Measurements from ENCODE around the gene DNAJC11.

DNA sequence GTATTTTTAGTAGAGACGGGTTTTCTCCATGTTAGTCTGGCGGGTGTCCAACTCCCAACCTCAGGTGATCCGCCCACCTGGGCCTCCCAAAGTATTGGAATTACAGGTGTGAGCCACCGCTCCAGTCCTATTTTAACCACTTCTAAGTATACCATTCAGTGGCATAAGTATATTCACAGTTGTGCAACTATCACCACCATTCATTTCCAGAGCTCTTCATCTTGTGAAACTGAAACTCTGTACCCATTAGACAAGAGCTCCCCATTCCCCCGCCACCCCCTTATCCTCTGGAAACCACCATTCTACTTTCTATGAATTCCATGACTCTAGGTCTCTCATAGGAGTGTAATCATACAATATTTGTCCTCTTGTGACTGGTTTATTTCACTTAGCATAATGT lies 43.5 kb upstream of the DNAJC11 start:
- TF ChIP-seq POLR2A (IDR thresholded peaks at IDR 0.05): no peak
- TF ChIP-seq POLR2AphosphoS5 (IDR thresholded peaks at IDR 0.05): no peak
- no peak for TF ChIP-seq CTCF (IDR thresholded peaks at IDR 0.05)
